ENCODE results near the gene CDCA5.

The CDCA5 gene

GRCh38 chr11:65045061-65045460, 38.8 kb downstream of the CDCA5 start:
- DNase-seq (ENCODE audit: low read depth), result no peak
- no peak overlapping the region for H3K4me3 ChIP-seq (ENCODE audit: low read depth, low read length)
- no peak for TF ChIP-seq CTCF (IDR thresholded peaks at IDR 0.05; ENCODE audit: low read depth, low read length, missing control alignments)

GRCh38 chr11:65043881-65044501, 39.8 kb downstream of the CDCA5 start:
- DNase-seq (ENCODE audit: low read depth), result no peak
- no peak for TF ChIP-seq CTCF (IDR thresholded peaks at IDR 0.05; ENCODE audit: low read depth, low read length, missing control alignments)
- no peak overlapping the region for H3K4me3 ChIP-seq (ENCODE audit: low read depth, low read length)

DNA sequence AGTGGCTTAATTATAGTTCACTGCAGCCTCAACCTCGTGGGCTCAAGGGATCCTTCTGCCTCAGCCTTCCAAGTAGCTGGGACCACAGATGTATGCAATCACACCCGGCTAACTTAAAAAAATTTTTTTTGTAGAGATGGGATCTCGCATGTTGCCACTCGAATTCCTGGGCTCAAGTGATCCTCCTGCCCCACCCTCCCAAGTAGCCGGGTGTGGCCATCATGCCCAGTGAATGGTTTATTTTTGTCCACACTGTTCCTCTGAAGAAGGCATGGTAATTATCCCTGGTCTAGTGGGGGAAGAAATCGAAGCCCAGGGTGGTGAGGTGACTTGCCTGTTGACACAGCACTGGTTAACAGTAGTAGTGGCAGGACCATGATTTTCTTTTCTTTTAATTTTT, 40.9 kb downstream of the CDCA5 start:
- TF ChIP-seq CTCF (IDR thresholded peaks at IDR 0.05; ENCODE audit: low read depth, low read length, missing control alignments), result no peak
- H3K4me3 ChIP-seq (ENCODE audit: low read depth, low read length), result no peak overlapping the region
- DNase-seq (ENCODE audit: low read depth), result no peak

- TF ChIP-seq CTCF (IDR thresholded peaks at IDR 0.05; ENCODE audit: low read depth, low read length, missing control alignments), result no peak
- H3K4me3 ChIP-seq (ENCODE audit: low read depth, low read length), result peak within 1 kb of the TSS; percentile 81
- peak; percentile 87 for DNase-seq (ENCODE audit: low read depth)
These were observed 42.8 kb downstream of the CDCA5 start, which contains the start of gene SAC3D1 for GRCh38 chr11:65040847-65041622. Gene SAC3D1, plus strand, starts transcription at chr11:65041210. Its CDS starts 83 bp downstream, at chr11:65041293.

GRCh38 chr11:65040520-65040846, 43.4 kb downstream of the CDCA5 start:
- no peak for TF ChIP-seq CTCF (IDR thresholded peaks at IDR 0.05; ENCODE audit: low read depth, low read length, missing control alignments)
- H3K4me3 ChIP-seq (ENCODE audit: low read depth, low read length), result peak overlapping the region; percentile 81
- no peak for DNase-seq (ENCODE audit: low read depth)

DNA sequence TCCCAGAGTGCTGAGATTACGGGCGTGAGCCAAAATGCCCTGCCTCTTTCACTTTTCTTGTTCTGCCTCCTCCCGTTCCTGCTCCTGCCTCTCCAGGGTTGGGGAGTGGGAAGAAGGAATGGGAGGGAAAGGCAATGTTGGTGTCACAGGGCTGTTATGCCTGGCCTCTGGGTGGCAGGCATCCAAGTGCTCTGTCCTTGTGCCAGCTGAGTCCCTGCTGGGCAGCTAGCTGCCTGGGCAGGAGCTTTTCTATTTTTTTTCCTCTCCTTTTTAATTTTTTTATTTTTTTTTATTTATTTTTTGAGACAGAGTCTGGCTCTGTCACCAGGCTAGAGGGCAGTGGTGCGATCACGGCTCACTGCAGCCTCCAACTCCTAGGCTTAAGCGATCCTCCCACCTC, 46.9 kb downstream of the CDCA5 start:
- H3K4me3 ChIP-seq (ENCODE audit: low read depth, low read length), result no peak overlapping the region
- no peak for DNase-seq (ENCODE audit: low read depth)
- no peak for TF ChIP-seq CTCF (IDR thresholded peaks at IDR 0.05; ENCODE audit: low read depth, low read length, missing control alignments)

DNA sequence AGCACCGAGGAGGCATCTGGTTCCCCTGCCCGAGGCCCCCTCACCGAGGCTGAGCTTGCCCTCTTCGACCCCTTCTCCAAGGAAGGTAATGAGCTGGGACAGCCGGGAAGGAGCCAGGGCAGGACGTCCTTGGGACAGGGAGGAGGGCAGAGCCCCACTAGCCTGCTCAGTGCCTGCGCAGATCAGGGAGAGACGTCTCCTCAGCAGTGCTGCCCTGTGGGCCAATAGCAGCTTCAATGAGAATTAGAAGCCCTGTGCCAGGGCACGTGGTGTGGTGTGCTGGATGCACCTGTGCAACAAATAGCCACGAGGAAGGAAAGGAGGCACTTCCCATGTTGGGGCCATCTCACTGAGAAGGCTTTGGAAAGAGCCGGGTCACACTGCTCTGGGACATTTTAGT, 48.3 kb downstream of the CDCA5 start:
- TF ChIP-seq CTCF (IDR thresholded peaks at IDR 0.05; ENCODE audit: low read depth, low read length, missing control alignments), result no peak
- DNase-seq (ENCODE audit: low read depth), result no peak
- no peak overlapping the region for H3K4me3 ChIP-seq (ENCODE audit: low read depth, low read length)
